WERI-Rb-1 (cell line): ENCODE measurements around the gene CARS1.

Source experiments
- DNase-seq: peaks from one replicate; pipeline ENCODE4 v3.0.0-alpha.2; 2020
- H3K27ac ChIP-seq: fragments of 250-450 bp; sonication (Bioruptor Pico); 2 replicates; pipeline ENCODE4 v1.5.1; 2020; ENCODE audit warnings: mild to moderate bottlenecking, moderate library complexity
- H3K27me3 ChIP-seq: fragments of 250-450 bp; sonication (Bioruptor Pico); 2 replicates; pipeline ENCODE4 v1.5.1; 2021; ENCODE audit warnings: mild to moderate bottlenecking, low read depth, moderate library complexity; ENCODE audit not compliant: insufficient read depth, severe bottlenecking
- H3K36me3 ChIP-seq: fragments of 250-450 bp; sonication (Bioruptor Pico); 2 replicates; pipeline ENCODE4 v1.5.1; 2020; ENCODE audit warnings: mild to moderate bottlenecking, moderate library complexity
- H3K4me3 ChIP-seq: 2 replicates; pipeline ENCODE4 v1.5.1; 2011; ENCODE audit warnings: low read depth, mild to moderate bottlenecking, control low read depth, low read length
- H3K9me3 ChIP-seq: fragments of 250-450 bp; sonication (Bioruptor Pico); 2 replicates; pipeline ENCODE4 v1.5.1; 2021; ENCODE audit warnings: mild to moderate bottlenecking, moderate library complexity; ENCODE audit not compliant: severe bottlenecking
- CTCF ChIP-seq: IDR thresholded peaks from 2 replicates; pipeline ENCODE4 v1.5.1; 2011; ENCODE audit warnings: low read depth, mild to moderate bottlenecking, control low read depth, inconsistent platforms, low read length

The CARS1 gene

GRCh38 chr11:3044915-3045314, 12.3 kb downstream of the CARS1 start:
- no peak for DNase-seq
- Histone ChIP-seq H3K36me3 (peaks cover 37% of the 10 kb centered on the region), H3K4me3 (no peak overlapping the region), H3K27me3 (no peaks in the 10 kb centered on the region), H3K27ac (no peak overlapping the region), H3K9me3 (no peaks in the 10 kb centered on the region)
- no peak for TF ChIP-seq CTCF

- TF ChIP-seq CTCF: no peak
- no peak for DNase-seq
- Histone ChIP-seq H3K36me3 (peaks cover 41% of the 10 kb centered on the region), H3K4me3 (no peak overlapping the region), H3K27ac (no peak overlapping the region), H3K27me3 (no peaks in the 10 kb centered on the region), H3K9me3 (no peaks in the 10 kb centered on the region)
Measured at GRCh38 chr11:3044004-3044403, 13.2 kb downstream of the CARS1 start.

GRCh38 chr11:3043315-3043871, 13.8 kb downstream of the CARS1 start:
- no peak for DNase-seq
- no peaks in the 10 kb centered on the region for H3K27me3 ChIP-seq
- H3K9me3 ChIP-seq: no peaks in the 10 kb centered on the region
- H3K36me3 ChIP-seq: peaks cover 46% of the 10 kb centered on the region
- no peak overlapping the region for H3K4me3 ChIP-seq
- TF ChIP-seq CTCF: no peak
- no peak overlapping the region for H3K27ac ChIP-seq

GRCh38 chr11:3042496-3043314, 14.5 kb downstream of the CARS1 start:
- no peak overlapping the region for H3K4me3 ChIP-seq
- H3K27ac ChIP-seq: no peak overlapping the region
- TF ChIP-seq CTCF: no peak
- DNase-seq: no peak
- H3K27me3 ChIP-seq: no peaks in the 10 kb centered on the region
- H3K9me3 ChIP-seq: no peaks in the 10 kb centered on the region
- peaks cover 53% of the 10 kb centered on the region for H3K36me3 ChIP-seq

- no peaks in the 10 kb centered on the region for H3K27me3 ChIP-seq
- H3K27ac ChIP-seq: no peak overlapping the region
- H3K4me3 ChIP-seq: no peak overlapping the region
- no peaks in the 10 kb centered on the region for H3K9me3 ChIP-seq
- H3K36me3 ChIP-seq: peaks cover 56% of the 10 kb centered on the region
- no peak for DNase-seq
- no peak for TF ChIP-seq CTCF
Measured at GRCh38 chr11:3041699-3042441, 15.4 kb downstream of the CARS1 start.
